ENCODE data around the gene COG3.

DNA sequence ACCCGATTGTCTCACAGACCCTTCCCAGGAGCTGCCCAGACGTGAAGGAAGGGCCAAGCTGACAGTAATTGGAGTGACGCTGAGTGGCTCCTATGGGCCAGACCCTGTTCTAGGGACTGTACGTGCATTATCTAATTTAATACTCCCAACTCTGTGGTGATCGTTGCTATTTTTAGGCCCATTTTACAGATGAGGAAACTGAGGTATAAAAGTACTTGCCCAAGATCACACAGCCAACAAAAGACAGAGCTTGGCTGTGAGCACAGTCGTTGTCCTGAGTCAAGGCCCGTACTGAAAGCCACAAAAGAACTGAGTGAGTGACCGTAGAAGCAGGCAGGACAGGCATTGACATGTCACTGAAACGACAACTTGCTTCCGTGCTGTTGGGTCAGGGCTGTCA is 76.1 kb downstream of the COG3 start:
- TF ChIP-seq EZH2 (IDR thresholded peaks at IDR 0.05; ENCODE audit: low read depth, unreplicated experiment): no peak
- TF ChIP-seq, protein P1, sequence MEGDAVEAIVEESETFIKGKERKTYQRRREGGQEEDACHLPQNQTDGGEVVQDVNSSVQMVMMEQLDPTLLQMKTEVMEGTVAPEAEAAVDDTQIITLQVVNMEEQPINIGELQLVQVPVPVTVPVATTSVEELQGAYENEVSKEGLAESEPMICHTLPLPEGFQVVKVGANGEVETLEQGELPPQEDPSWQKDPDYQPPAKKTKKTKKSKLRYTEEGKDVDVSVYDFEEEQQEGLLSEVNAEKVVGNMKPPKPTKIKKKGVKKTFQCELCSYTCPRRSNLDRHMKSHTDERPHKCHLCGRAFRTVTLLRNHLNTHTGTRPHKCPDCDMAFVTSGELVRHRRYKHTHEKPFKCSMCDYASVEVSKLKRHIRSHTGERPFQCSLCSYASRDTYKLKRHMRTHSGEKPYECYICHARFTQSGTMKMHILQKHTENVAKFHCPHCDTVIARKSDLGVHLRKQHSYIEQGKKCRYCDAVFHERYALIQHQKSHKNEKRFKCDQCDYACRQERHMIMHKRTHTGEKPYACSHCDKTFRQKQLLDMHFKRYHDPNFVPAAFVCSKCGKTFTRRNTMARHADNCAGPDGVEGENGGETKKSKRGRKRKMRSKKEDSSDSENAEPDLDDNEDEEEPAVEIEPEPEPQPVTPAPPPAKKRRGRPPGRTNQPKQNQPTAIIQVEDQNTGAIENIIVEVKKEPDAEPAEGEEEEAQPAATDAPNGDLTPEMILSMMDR (conservative IDR thresholded peaks at IDR 0.05; ENCODE audit: low read depth in 2 of 2): no peak
- TF ChIP-seq POLR2AphosphoS5 (IDR thresholded peaks at IDR 0.05; ENCODE audit: low read depth): no peak
- TF ChIP-seq STAT1 (IDR thresholded peaks at IDR 0.05; ENCODE audit: unreplicated experiment): no peak
- TF ChIP-seq EZH2phosphoT487 (IDR thresholded peaks at IDR 0.05; ENCODE audit: unreplicated experiment): no peak
- TF ChIP-seq, protein P2, sequence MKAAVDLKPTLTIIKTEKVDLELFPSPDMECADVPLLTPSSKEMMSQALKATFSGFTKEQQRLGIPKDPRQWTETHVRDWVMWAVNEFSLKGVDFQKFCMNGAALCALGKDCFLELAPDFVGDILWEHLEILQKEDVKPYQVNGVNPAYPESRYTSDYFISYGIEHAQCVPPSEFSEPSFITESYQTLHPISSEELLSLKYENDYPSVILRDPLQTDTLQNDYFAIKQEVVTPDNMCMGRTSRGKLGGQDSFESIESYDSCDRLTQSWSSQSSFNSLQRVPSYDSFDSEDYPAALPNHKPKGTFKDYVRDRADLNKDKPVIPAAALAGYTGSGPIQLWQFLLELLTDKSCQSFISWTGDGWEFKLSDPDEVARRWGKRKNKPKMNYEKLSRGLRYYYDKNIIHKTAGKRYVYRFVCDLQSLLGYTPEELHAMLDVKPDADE (IDR thresholded peaks at IDR 0.05): no peak
- TF ChIP-seq, protein P3, sequence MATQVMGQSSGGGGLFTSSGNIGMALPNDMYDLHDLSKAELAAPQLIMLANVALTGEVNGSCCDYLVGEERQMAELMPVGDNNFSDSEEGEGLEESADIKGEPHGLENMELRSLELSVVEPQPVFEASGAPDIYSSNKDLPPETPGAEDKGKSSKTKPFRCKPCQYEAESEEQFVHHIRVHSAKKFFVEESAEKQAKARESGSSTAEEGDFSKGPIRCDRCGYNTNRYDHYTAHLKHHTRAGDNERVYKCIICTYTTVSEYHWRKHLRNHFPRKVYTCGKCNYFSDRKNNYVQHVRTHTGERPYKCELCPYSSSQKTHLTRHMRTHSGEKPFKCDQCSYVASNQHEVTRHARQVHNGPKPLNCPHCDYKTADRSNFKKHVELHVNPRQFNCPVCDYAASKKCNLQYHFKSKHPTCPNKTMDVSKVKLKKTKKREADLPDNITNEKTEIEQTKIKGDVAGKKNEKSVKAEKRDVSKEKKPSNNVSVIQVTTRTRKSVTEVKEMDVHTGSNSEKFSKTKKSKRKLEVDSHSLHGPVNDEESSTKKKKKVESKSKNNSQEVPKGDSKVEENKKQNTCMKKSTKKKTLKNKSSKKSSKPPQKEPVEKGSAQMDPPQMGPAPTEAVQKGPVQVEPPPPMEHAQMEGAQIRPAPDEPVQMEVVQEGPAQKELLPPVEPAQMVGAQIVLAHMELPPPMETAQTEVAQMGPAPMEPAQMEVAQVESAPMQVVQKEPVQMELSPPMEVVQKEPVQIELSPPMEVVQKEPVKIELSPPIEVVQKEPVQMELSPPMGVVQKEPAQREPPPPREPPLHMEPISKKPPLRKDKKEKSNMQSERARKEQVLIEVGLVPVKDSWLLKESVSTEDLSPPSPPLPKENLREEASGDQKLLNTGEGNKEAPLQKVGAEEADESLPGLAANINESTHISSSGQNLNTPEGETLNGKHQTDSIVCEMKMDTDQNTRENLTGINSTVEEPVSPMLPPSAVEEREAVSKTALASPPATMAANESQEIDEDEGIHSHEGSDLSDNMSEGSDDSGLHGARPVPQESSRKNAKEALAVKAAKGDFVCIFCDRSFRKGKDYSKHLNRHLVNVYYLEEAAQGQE (IDR thresholded peaks at IDR 0.05; ENCODE audit: unreplicated experiment): no peak
- no peak for TF ChIP-seq ZNF331 (CRISPR knock-in tag; IDR thresholded peaks at IDR 0.05; ENCODE audit: low read depth)
- no peak for TF ChIP-seq CREB1 (CRISPR knock-in tag; IDR thresholded peaks at IDR 0.05; ENCODE audit: low read depth)
- no peak for TF ChIP-seq ZNF114 (CRISPR knock-in tag; IDR thresholded peaks at IDR 0.05)
- TF ChIP-seq JUNB (IDR thresholded peaks at IDR 0.05; ENCODE audit: unreplicated experiment): no peak
- no peak for TF ChIP-seq NANOG (IDR thresholded peaks at IDR 0.05; ENCODE audit: borderline replicate concordance)

All from GM23338 (cell line).